GM19397 (cell line): ENCODE data around the gene SLC15A2.
"Not testable (repeated sequence)": the region's sequence is repeated elsewhere in the genome, so short reads cannot be mapped to it uniquely, and the experiment has no call there.

ENCODE experiments used
- ATAC-seq: cut with Tn5 transposase; IDR thresholded peaks from one replicate; pipeline ENCODE4 v1.9.1; 2021; ENCODE audit warnings: mild to moderate bottlenecking, moderate library complexity; ENCODE audit not compliant: unreplicated experiment

Gene SLC15A2, protein sequence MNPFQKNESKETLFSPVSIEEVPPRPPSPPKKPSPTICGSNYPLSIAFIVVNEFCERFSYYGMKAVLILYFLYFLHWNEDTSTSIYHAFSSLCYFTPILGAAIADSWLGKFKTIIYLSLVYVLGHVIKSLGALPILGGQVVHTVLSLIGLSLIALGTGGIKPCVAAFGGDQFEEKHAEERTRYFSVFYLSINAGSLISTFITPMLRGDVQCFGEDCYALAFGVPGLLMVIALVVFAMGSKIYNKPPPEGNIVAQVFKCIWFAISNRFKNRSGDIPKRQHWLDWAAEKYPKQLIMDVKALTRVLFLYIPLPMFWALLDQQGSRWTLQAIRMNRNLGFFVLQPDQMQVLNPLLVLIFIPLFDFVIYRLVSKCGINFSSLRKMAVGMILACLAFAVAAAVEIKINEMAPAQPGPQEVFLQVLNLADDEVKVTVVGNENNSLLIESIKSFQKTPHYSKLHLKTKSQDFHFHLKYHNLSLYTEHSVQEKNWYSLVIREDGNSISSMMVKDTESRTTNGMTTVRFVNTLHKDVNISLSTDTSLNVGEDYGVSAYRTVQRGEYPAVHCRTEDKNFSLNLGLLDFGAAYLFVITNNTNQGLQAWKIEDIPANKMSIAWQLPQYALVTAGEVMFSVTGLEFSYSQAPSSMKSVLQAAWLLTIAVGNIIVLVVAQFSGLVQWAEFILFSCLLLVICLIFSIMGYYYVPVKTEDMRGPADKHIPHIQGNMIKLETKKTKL

DNA sequence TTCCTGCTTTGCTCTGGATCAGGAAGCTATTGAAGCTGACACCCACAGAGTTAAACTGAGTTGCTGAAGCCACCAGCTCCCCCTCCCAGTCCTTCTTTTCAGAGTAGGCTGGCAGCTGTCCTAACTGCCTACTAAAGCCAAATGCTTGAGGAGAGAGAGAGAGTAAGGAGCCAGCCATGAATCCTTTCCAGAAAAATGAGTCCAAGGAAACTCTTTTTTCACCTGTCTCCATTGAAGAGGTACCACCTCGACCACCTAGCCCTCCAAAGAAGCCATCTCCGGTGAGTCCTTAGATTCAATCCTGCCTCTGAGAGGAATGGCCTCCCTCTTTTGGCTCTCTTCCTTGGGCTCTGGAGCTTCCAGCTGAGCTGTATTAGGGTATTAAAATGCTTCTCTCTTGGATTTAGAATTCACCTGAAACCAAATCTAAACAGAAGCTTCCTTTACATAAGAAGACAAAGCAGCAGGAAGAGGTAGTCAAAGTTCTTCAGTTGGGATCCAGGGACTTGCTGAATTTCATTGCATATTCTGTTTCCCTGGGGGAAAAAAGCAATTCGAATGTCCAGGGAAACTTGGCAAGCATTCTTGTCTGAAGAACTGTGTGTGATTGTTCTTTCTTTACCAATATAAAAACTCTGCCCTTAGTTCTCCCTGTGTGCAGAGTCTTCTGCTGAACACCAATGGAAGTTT is at the start of gene SLC15A2:
Gene SLC15A2, plus strand, starts transcription at position 101 of the 690 bp plus-strand sequence. Its CDS starts 76 bp downstream, at position 177.
- no peak for ATAC-seq

DNA sequence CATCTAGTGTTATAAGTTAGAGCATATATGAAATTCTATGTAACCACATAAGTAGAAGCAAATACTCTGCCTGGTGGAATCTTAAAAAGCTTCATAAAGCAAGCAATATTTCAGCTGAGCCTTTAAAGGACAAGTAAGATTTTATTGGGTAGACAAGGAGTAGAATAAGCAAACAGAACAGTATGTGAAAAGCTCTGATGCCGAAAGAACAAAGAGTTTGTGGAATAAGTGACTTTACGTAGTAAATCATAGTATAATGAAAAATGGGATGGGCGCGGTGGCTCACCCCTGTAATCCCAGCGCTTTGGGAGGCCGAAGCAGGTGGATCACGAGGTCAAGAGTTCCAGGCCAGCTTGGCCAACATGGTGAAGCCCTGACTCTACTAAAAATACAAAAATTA is 49.3 kb upstream of the SLC15A2 start:
- ATAC-seq = no peak

DNA sequence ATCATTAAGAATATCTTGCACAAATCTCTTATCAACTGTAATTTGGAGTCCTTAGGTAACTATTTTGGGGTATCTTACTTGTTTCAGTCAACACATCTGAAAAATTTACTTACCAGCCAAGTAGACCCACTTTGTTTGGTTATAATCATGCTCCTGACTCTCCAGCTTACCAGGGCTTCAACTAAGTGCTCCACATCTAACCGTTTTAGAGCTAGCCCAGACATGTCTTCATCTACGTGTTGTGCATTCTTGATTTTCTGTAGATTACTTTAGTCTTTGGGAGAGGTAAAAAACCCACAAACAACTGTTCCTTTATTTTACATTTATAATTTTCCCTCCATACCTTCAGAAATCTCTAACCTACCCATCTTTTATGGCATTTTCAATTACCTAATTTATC is 41.9 kb upstream of the SLC15A2 start:
- no peak for ATAC-seq

DNA sequence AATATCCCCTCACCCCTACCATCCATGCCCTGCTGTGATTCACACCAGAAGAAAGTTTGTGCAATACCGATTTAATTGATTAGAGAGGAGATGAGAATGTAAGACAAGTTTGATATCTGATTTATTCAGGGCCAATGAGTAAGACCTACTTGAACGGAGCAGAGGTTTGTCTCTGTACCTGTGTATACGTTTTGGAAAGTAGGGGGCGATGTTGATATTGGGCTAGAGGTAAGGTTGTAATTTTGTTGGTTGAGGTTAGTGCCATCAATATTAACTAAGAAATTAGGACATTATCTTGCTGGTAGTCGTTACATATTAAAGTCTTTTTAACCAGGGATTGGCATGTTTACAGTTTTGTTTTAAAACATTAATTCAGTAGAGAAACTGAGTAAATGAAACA is 38.6 kb upstream of the SLC15A2 start:
- ATAC-seq = no peak

DNA sequence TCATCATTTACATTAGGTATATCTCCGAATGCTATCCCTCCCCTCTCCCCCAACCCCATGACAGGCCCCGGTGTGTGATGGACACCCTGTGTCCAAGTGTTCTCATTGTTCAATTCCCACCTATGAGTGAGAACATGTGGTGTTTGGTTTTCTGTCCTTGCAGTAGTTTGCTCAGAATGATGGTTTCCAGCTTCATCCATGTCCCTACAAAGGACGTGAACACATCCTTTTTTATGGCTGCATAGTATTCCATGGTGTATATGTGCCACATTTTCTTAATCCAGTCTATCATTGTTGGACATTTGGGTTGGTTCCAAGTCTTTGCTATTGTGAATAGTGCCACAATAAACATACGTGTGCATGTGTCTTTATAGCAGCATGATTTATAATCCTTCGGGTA is 36.4 kb upstream of the SLC15A2 start:
- ATAC-seq = not testable (repeated sequence)

DNA sequence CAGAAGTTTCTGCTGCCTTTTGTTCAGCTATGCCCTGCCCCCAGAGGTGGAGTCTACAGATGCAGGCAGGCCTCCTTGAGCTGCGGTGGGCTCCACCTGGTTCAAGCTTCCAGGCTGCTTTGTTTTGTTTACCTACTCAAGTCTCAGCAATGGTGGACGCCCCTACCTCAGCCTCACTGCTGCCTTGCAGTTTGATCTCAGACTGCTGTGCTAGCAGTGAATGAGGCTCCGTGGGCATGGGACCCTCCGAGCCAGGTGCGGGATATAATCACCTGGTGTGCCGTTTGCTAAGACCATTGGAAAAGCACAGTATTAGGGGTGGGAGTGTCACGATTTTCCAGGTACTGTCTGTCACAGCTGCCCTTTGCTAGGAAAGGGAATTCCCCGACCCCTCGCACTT is 31.0 kb upstream of the SLC15A2 start:
- ATAC-seq = not testable (repeated sequence)

DNA sequence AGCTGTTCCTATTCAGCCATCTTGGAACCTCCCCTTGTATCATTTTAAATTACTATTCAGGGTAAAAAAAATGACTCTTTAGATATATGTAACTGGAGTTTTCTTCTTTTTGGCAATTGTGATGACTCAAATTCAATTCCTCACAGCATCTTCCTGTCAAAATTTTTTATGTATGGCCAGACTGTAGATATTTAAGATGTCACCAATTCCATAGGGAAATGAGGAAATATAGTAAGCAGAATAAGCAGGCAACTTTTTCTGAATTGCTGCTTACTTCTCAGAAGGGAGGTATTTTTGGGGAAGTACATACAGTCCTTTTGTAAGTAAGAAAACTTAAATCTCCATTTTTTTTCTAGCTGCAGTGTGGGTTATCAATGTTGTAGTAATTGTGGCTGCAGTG is 30.4 kb upstream of the SLC15A2 start:
- no peak for ATAC-seq

DNA sequence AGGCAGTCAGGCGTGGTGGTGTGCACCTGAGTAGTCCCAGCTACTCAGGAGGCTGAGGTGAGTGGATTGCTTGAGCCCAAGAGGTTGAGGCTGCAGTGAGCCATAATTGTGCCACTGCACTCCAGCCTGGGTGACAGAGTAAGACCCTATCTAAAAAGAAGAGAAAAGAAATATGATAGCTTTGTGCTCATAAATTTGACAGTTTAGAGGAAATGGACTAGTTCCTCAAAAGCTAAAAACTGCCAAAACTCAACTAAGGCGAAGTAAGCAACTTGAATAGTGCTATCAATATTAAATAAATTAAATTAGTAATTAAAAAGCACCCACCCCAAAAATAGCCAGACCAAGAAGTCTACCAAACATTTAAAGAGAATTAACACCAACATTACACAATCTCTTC is 24.5 kb upstream of the SLC15A2 start:
- no peak for ATAC-seq

DNA sequence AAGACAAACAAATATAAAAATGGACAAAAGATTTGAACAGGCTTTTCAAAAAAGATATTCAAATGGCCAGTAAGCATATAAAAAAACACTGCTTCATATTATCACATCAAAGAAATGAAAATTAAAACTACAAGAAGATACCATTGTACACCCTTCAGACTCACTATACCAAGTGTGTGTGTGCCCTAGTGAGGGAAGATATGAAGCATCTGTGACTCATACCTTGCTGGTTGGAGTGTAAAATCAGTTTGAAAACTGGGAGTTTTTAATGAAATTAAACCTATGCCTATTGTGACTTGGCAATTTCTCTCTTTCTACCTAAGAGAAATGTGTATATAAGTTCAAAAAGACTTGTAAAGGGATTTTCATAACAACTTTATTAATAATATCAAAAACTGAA is 23.5 kb upstream of the SLC15A2 start:
- ATAC-seq = no peak

DNA sequence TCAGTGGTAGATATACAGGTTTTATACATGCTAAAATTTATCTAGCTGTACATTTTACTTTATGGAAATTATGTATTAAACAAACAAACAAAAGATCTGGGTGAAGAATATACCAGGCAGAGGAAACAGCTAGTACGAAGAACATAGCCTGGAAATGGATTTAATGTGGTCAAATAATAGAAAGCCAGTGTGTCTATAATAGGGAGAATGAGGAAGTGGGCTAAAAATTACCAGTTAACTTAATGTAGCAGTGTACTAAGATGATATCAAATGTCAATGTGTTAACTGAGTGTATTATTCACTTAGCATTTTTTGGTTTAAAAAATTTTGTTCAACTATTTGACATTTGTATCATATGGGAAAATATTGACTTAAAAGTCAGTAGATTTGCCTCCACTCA is 22.8 kb upstream of the SLC15A2 start:
- ATAC-seq = no peak

DNA sequence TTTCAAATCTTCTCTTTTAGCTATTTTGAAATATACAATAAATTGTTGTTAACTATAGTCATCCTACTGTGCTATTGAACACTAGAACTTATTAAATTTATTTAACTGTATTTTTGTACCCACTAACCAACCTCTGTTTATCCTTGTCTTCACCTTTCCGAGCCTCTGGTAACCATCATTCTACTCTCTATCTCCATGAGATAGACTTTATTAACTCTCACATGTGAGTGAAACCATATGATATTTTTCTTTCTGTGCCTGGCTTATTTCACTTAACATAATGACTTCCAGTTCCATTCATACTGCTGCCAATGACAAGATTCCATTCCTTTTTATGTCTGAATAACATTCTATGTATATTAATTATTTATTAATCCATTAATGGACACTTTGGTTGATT is 15.8 kb upstream of the SLC15A2 start:
- ATAC-seq = no peak

DNA sequence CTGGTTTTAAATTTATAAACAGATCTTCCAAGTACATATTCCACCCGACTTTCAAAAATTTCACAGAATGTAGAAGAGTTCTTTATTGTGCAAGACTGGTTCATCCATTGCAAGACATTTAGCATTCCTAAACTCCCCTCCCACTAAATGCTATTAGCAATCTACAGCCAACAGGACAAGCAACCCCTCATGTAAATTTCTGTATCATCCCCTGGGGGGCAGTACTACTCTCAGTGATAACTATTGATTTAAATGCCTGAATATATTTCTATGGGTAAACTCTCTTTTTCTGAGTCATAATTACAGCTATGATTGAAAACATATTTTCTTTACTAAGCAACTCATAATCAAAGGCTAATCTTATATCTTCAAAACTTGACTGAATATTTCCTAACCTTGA is 10.7 kb upstream of the SLC15A2 start:
- ATAC-seq = no peak

DNA sequence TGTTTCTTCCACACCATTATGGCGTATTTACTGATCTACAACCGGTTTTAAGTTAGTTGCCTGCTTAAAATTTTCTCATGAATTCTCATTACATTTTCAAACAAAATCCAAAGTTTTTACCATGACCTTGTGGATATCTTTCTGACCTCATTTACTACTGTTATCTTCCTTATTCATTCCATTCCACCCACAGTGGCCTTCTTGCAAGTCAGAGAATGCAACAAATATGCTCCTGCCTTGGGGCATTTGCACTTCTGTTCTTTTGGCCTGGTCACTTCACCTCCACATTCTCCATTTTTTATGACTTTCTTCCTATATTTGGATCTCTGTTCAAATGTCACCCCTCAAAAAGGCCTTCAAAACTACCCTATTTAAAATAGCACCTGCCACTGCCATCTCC is 8.8 kb upstream of the SLC15A2 start:
- no peak for ATAC-seq

DNA sequence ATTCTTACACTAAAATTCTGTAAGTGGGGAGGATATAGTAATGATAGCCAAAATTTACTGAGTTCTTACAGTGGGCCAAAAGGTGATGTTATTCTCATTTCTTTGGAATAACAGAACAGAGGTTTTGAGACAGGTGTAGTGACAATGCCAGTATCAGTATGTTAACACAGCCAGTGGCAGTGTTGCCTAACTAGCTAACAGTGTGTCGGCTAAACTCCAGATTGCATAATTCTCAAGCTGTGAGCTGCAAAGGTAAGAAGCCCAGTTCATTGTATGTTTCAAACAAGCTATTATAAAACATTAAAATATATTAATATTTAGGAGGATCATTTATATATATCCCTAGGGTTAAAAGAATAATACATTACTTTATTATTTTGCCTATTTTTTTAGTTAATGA is 920 bp downstream of the SLC15A2 start:
- ATAC-seq = no peak

DNA sequence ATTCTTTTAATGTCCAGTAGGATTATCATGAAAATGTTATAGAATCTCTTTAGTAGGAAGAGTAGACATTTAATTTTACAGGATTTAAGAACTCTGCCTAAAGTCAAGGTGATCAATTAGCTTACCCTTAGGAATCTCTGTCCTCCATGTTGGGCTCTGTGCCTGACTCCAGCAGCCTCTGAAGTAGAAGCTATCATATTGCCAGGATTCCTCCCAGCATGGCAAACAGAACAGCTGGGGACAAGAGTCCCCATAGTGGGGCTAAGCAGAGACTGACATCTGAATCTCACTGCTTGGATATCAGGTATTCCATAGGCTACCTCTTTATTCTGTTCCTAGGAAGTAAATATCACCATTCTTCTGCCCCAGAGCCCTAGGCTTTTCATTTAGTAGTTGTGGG is 1.5 kb downstream of the SLC15A2 start:
- no peak for ATAC-seq

DNA sequence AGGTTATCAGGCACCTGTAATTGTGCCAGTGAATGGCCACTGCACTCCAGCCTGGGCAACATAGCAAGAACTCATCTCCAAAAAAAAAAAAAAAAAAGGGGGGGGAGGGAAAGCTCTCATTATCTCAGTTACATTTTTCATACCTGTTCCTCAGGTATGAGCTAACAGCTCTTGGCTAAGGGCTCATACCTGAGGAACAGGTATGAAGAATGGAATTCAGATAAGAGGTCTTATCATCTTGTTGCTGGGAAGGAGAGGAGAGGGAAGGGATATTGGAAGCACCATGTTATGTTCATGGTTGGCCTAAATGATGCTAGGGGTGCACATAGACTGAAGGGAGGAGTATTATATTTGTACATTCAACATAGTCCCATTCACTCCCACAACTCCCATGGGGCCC is 2.6 kb downstream of the SLC15A2 start:
- ATAC-seq = no peak

DNA sequence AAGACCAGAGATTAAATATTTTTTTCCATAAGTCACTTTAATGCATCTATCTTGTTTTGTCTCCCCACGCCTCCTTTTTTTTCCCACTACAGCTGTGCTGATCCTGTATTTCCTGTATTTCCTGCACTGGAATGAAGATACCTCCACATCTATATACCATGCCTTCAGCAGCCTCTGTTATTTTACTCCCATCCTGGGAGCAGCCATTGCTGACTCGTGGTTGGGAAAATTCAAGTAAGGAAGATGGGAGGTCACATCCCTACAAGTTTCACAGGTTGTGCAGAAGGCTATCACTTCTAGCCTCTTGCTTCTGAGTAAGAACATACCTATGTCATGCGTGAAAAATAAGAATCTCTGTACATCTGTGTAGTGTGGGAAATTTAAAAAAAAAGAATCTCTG is 3.1 kb downstream of the SLC15A2 start:
- ATAC-seq = no peak

DNA sequence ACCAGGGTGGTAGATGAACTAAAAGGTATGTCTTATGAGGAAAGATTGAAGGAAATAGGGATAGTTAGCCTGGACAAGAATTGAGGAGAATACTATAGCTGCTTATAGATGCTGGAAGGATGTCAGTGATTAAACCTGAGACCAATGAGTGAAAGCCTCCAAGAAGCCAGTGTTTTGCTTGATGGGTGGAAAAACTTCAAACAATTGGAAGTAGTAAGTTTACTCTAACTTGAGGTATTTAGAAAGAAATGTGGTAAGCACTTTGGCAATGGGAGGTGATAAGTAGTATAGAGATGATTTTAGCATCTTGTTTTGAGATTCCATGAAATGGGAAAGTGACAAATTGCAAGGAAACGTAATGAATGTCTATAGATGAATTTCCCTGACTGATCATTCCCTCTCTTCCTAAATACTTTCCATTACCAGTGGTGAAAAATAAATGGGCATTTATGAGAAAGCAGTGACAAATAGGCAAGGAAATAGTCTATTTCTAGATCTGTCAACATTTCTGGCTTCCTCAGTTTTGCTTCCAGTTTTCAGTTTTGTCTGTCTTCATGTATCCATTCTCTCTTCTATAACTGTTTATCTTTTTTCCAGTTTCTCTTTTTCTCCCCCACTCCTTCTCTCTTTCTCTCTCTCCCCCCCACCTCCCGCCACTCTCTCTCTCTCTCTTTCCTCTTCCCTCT is 19.2 kb downstream of the SLC15A2 start:
- ATAC-seq = no peak

DNA sequence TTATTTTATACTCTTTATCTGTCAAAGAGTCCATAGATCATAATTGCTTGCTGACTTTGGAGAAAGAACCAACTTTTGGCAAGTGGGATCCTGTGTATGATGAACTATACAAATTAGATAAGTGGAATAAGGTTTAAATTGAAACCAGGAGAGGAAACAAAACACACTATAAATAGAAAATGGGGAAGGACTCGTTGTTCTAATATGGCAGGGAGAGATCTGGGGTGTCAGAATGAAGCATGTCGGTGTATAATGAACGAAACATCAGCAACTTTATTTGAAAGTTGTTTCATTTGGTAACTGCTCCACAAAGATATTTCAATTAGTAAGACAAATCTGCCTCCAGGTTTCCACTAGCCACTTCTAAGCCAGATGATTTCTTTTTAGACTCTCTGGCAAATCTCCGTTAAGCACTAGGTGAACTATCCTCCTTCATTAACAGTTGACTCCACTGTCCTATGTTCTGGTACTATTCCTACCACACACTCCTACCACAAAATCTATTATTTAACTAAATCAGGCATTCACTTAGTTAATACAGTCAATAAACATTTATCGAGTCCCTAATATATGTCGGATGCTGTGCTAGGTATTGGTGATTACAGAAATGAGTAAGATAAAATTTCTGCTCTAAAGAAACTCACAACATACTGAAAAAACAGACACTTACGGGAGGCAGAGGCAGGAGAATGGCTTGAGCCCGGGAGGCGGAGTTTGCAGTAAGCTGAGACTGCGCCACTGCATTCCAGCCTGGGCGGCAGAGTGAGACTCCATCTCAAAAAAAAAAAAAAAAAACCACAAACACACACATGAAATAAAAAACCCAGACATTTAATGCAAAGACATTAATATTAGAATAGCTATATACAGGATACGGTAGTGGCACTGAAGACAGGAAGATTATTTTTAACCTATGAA is 20.1 kb downstream of the SLC15A2 start:
- no peak for ATAC-seq

DNA sequence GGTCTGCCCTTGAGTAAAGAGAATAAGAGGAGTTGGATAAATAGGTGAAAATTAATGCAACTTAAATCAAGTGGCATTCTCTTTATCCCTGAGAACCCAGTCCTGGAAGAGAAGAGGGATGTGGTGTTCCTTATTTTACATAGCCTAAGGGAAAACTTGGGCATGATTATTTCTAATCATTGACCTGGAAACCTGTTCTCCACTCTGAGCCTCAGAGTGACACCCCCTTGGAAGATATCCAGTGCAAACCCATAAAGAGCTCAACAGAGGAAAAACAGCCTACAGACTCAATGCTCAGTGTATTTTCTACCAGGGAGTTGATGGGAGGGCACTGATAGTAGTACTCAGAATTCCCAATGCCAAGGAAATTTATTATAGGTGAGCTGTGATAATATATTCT is 22.0 kb downstream of the SLC15A2 start:
- no peak for ATAC-seq
